Heart left ventricle (tissue), 16 donors: ENCODE measurements around the gene IRX4. TPM values are rescaled to one million over a fixed set of nuclear protein-coding genes. Genes with fewer than 3 reads are reported as not detected.

Experiments used
- ATAC-seq, 4 donors: fragments of 200-7000 bp; cut with Tn5 transposase; one replicate each; pipeline ENCODE4 v1.9.1; 2020 to 2022; ENCODE audit warnings: moderate library complexity in 4 of 4, mild to moderate bottlenecking in 3 of 4, moderate number of reproducible peaks in 1 of 4
- DNase-seq, 5 donors: peaks; one replicate each; pipeline ENCODE4 v3.0.0-alpha.2; 2020
- H3K27ac ChIP-seq, 12 donors: fragments of 200-600 bp; sonication (generic) in 4 of 12; one replicate each; pipeline versions ENCODE4 v1.5.0 to v1.8.0; 2016 to 2022; ENCODE audit warnings: mild to moderate bottlenecking in 2 of 12
- H3K27me3 ChIP-seq, 9 donors: fragments of 200-600 bp; sonication (generic) in 2 of 9; one replicate each; pipeline versions ENCODE4 v1.5.1 to v1.8.0; 2016 to 2022; ENCODE audit warnings: mild to moderate bottlenecking in 3 of 9
- H3K36me3 ChIP-seq, 9 donors: fragments of 200-600 bp; sonication (generic) in 2 of 9; one replicate each; pipeline versions ENCODE4 v1.5.0 to v1.8.0; 2018 to 2022; ENCODE audit warnings: mild to moderate bottlenecking in 2 of 9
- H3K4me1 ChIP-seq, 12 donors: fragments of 200-600 bp; sonication (generic) in 4 of 12; one replicate each; pipeline versions ENCODE4 v1.5.0 to v1.8.0; 2016 to 2022; ENCODE audit warnings: mild to moderate bottlenecking in 3 of 12
- H3K4me3 ChIP-seq, 12 donors: fragments of 200-600 bp; sonication (generic) in 4 of 12; one replicate each; pipeline versions ENCODE4 v1.5.0 to v1.8.0; 2017 to 2022; ENCODE audit warnings: mild to moderate bottlenecking in 9 of 12, moderate library complexity in 4 of 12
- H3K9me3 ChIP-seq, 12 donors: fragments of 200-600 bp; sonication (generic) in 4 of 12; one replicate each; pipeline versions ENCODE4 v1.5.0 to v1.8.0; 2016 to 2022; ENCODE audit warnings: mild to moderate bottlenecking in 1 of 12
- CTCF ChIP-seq, 12 donors: fragments of 200-600 bp; sonication (generic) in 4 of 12; IDR thresholded peaks; one replicate each; pipeline versions ENCODE4 v1.5.0 to v1.8.0; 2018 to 2022; ENCODE audit warnings: antibody characterized with exemption in 12 of 12, mild to moderate bottlenecking in 5 of 12
- POLR2A ChIP-seq, 2 donors: fragments of 450-650 bp; IDR thresholded peaks; one replicate each; pipeline ENCODE4 v1.6.1; 2017; ENCODE audit warnings: antibody characterized with exemption in 2 of 2, mild to moderate bottlenecking in 2 of 2, moderate library complexity in 2 of 2
- WGBS, 4 donors: extraction: QIAGEN DNeasy Blood & Tissue Kit in 2 of 4; methylation state at CpG; one replicate each; pipeline versions ENCODE4 v1.1.5 to v1.1.7; 2013 to 2018; 5-methylcytosine and 5-hydroxymethylcytosine counted together
- intact Hi-C, 10 donors: fragments of 100-400 bp; cut with DNase I; formaldehyde crosslinking; loops; one replicate each; pipeline versions ENCODE4 v1.11.1 to v1.14.2; 2022
- polyA plus RNA-seq, 2 donors: library from polyadenylated mRNA; stranded (reverse); fragments of 200-250 nt; gene quantifications; one replicate each; pipeline ENCODE4 v1.2.3, GENCODE V29; 2013
- total RNA-seq, 9 donors: library from RNA; depleted of rRNA in 2 of 9; stranded (reverse); fragments of >200 nt in 2 of 9; fragmentation: NEBNext Ultra II Directional in 3 of 9; extraction: Animal tissue kit (Norgen Biotek cat#: 25700) in 3 of 9; gene quantifications; one replicate each; pipeline versions ENCODE4 v1.1.0 to v1.2.4, GENCODE V29; 2016 to 2023
- donor health status: ischemic (EF 13 %, LVEDD 7.1; RV severe dilation, severe dysfunction).
- donor health status: healthy with polysubstance abuse.
- donor health status: DM: no; HTN: yes; CAD: no.
- donor health status: DM: no; HTN: no; CAD: no.
- donor health status: ischemic (EF 25% LVEDD 6.9; RV normal size, moderate dysfunction).
- donor health status: ischemic (EF 25% LVEDD 5.7; RV mildly dilated, moderate dysfunction).
- donor health status: healthy.
- donor health status: DM: yes; HTN: yes; CAD: no.
- donor health status: ischemic (EF 35%, LVEDD 5.7; RV mildly dilated, moderate dysfunction).
- donor health status: nonischemic (EF 11% LVEDD 7.7; RV severe dilation, severe dysfunction).
- donor health status: DM: yes; HTN: yes; CAD: no.
- donor health status: PGD.
- donor health status: ischemic (EF 29% LVEDD 5.4; RV normal size, mild dysfunction).
- donor health status: nonischemic (EF 23%, LVEDD 6.1; RV moderate dilation, normal function).

IRX4 gene
- total and polyA plus RNA-seq, 11 donors = 8.6 to 32.3 (median 16.3) TPM

- Histone ChIP-seq H3K36me3 (no peaks in the 10 kb centered on the region), H3K9me3 (peaks cover 0 to 5% (median 0%) of the 10 kb centered on the region in 12 donors), H3K27me3 (peaks cover 0 to 8% (median 0%) of the 10 kb centered on the region in 9 donors), H3K27ac (no peak overlapping the region), H3K4me1 (no peaks in the 10 kb centered on the region), H3K4me3 (no peak overlapping the region)
- 82 to 89% (median 86%) methylated on average over 25 to 34 of the region's 34 CpGs for WGBS, 4 donors
- DNase-seq (no peak), ATAC-seq (no peak)
- TF ChIP-seq CTCF (IDR thresholded peaks at IDR 0.05) = no peak
- TF ChIP-seq POLR2A (IDR thresholded peaks at IDR 0.05) = no peak
- intact Hi-C loops = no loop called here
Measured at GRCh38 chr5:1916041-1917001, 33.6 kb upstream of the IRX4 start.

DNA sequence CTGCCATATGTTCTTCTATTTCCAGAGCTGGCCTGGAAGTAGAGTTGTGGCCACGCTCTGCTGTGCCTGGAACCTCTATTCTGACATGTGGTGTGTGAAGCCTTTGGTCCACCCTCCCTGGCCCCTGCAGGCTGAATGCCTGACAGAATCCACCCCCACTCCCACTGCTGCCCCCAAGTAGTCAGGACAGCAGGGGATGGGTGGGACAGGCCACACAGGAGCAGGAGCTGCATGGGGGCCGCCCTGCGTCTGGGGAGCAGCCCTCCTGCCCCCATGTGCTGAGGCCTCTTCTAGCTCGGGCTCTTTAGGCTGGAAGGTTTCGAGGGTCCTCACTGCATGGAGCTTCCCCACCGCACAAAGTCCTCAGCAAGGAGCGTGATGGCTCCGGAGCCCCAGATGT lies 32.6 kb upstream of the IRX4 start:
- intact Hi-C loops = no loop called here
- Histone ChIP-seq H3K27me3 (peaks cover 0 to 8% (median 0%) of the 10 kb centered on the region in 9 donors), H3K4me3 (no peak overlapping the region), H3K27ac (no peak overlapping the region), H3K4me1 (no peaks in the 10 kb centered on the region), H3K36me3 (no peaks in the 10 kb centered on the region), H3K9me3 (peaks cover 0 to 5% (median 0%) of the 10 kb centered on the region in 12 donors)
- 88 to 97% (median 93%) methylated on average over 1 to 8 of the region's 8 CpGs for WGBS, 4 donors
- TF ChIP-seq CTCF (IDR thresholded peaks at IDR 0.05) (no peak), POLR2A (IDR thresholded peaks at IDR 0.05) (no peak)
- DNase-seq (no peak), ATAC-seq (no peak)

GRCh38 chr5:1914471-1914870 lies 31.7 kb upstream of the IRX4 start:
- H3K9me3 ChIP-seq = peaks cover 0 to 5% (median 0%) of the 10 kb centered on the region in 12 donors
- no peak for TF ChIP-seq POLR2A (IDR thresholded peaks at IDR 0.05)
- no peak for TF ChIP-seq CTCF (IDR thresholded peaks at IDR 0.05)
- H3K4me1 ChIP-seq = no peaks in the 10 kb centered on the region
- ATAC-seq (no peak), DNase-seq (no peak)
- no peak overlapping the region for H3K27ac ChIP-seq
- H3K27me3 ChIP-seq = peaks cover 0 to 8% (median 0%) of the 10 kb centered on the region in 9 donors
- H3K36me3 ChIP-seq = no peaks in the 10 kb centered on the region
- intact Hi-C loops = no loop called here
- whole genome bisulfite sequencing, 4 donors = 81 to 89% (median 85%) methylated on average over 8 of the region's 8 CpGs
- H3K4me3 ChIP-seq = no peak overlapping the region

DNA sequence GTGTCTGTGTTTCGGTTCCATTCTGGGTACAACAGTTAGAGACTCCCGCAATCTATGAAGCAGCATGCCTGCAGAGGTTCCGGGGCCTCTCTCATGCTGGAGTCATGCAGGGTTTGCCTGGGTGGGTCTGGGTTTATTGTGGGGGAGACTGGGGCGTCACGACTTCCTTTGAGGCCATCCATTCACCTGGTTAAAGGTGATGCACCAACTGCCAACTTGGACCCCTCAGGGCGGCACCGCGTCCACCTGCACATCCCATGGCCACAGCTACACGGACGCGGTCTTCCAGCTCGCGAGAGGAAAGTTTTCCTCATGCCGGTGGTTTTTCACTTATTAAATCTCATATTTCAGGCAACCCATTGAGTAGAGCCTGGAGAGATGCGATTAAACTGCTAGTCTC lies 30.9 kb upstream of the IRX4 start:
- ATAC-seq = no peak
- H3K36me3 ChIP-seq = no peaks in the 10 kb centered on the region
- peaks cover 0 to 8% (median 0%) of the 10 kb centered on the region in 9 donors for H3K27me3 ChIP-seq
- no peaks in the 10 kb centered on the region for H3K4me1 ChIP-seq
- no peak overlapping the region for H3K27ac ChIP-seq
- H3K9me3 ChIP-seq = peaks cover 0 to 5% (median 0%) of the 10 kb centered on the region in 12 donors
- TF ChIP-seq POLR2A (IDR thresholded peaks at IDR 0.05) (no peak), CTCF (IDR thresholded peaks at IDR 0.05) (no peak)
- WGBS, 4 donors = 94 to 97% (median 95%) methylated on average over 15 of the region's 15 CpGs
- intact Hi-C loops = no loop called here
- DNase-seq = no peak
- H3K4me3 ChIP-seq = no peak overlapping the region
